ENCODE measurements around the gene TLDC2. TPM values are rescaled to one million over a fixed set of nuclear protein-coding genes. Genes with fewer than 3 reads are reported as not detected.

Gene TLDC2
- total and polyA plus RNA-seq, 2 of the 8 experiments (the other 6 are each of a cell fraction or from before 2014, with no cell fraction given) = 0.29 to 0.34 TPM

- H3K4me3 ChIP-seq (ENCODE audit: extremely low read depth in 1 of 4, insufficient read depth in 2 of 4, low read depth in 3 of 4, low read length in 4 of 4) = no peak overlapping the region
- DNase-seq (ENCODE audit: low read depth in 1 of 2, low spot score in 2 of 2) (no peak), FAIRE-seq (no peak)
- H4K20me1 ChIP-seq (replicated peaks in 1 of 2; ENCODE audit: control insufficient read depth in 1 of 2, insufficient read depth in 2 of 2, low read length in 2 of 2) = no peaks in the 10 kb centered on the region
- no peak overlapping the region for H3K56ac ChIP-seq (replicated peaks; ENCODE audit: insufficient read length, low read depth, low read length)
- H3K9me3 ChIP-seq (ENCODE audit: insufficient read depth in 2 of 2, low read depth in 1 of 2, low read length in 1 of 2) = no peaks in the 10 kb centered on the region
- no peak overlapping the region for H4K8ac ChIP-seq (ENCODE audit: extremely low read depth, insufficient read depth, low read length)
- H3K23ac ChIP-seq (ENCODE audit: insufficient read length) = no peak overlapping the region
- H3K27me3 ChIP-seq (replicated peaks in 1 of 4; ENCODE audit: control insufficient read depth in 3 of 4, extremely low read depth in 1 of 4, insufficient read depth in 3 of 4, low read length in 3 of 4) = no peaks in the 10 kb centered on the region
- ChIA-PET POLR2A (ENCODE audit: partially characterized antibody) (no interaction called here), CTCF (ENCODE audit: partially characterized antibody) (interaction anchor here (0.6 to 3.3 kb wide), 17 partner anchors 10 to 219 kb away, joined by 3 to 15 read pairs (median 4); no protein-coding TSS in a partner anchor)
- H3K4me2 ChIP-seq (ENCODE audit: insufficient read depth in 1 of 2, low read depth in 2 of 2, low read length in 2 of 2) = no peak overlapping the region
- H2AK5ac ChIP-seq (ENCODE audit: low read depth, low read length) = no peak overlapping the region
- H2BK5ac ChIP-seq (ENCODE audit: low read depth, low read length) = no peak overlapping the region
- H3K18ac ChIP-seq (ENCODE audit: extremely low read depth, low read length) = no peak overlapping the region
- peaks cover 0 to 30% (median 1%) of the 10 kb centered on the region in 4 experiments; a peak in 5 of 8 replicates for H3K36me3 ChIP-seq (ENCODE audit: control insufficient read depth in 2 of 4, insufficient read depth in 4 of 4, low read length in 3 of 4)
- H2BK120ac ChIP-seq (replicated peaks; ENCODE audit: low read depth, low read length) = no peak overlapping the region
- no peak overlapping the region for H2AFZ ChIP-seq (ENCODE audit: low read length)
- H3K27ac ChIP-seq (ENCODE audit: low read depth, low read length) = no peak overlapping the region
- 85% methylated on average over 8 of the region's 8 CpGs; no CpG with 5 or more reads in 1 of the 2 experiments for WGBS, 2 experiments (ENCODE audit: extremely low coverage in 1 of 2, insufficient coverage in 1 of 2, insufficient read length in 1 of 2, insufficient replicate concordance in 2 of 2, low coverage in 1 of 2, low lambda C conversion rate in 2 of 2, missing lambda C conversion rate in 1 of 2)
- H2BK12ac ChIP-seq (ENCODE audit: low read depth, low read length) = no peak overlapping the region
- no peaks in the 10 kb centered on the region for H3K79me1 ChIP-seq (ENCODE audit: low read depth, low read length)
- no peaks in the 10 kb centered on the region for H3K23me2 ChIP-seq (ENCODE audit: low read depth, low read length)
- H4K5ac ChIP-seq (ENCODE audit: insufficient read length, low read depth, low read length) = no peak overlapping the region
- no peak overlapping the region for H3K9ac ChIP-seq (replicated peaks in 1 of 4; ENCODE audit: extremely low read depth in 1 of 4, low read depth in 3 of 4, low read length in 3 of 4)
- no peaks in the 10 kb centered on the region for H3K4me1 ChIP-seq (replicated peaks in 1 of 4; ENCODE audit: control insufficient read depth in 3 of 4, insufficient read depth in 4 of 4, low read length in 3 of 4)
- H3K79me2 ChIP-seq (ENCODE audit: control insufficient read depth in 1 of 2, insufficient read depth in 2 of 2, low read length in 2 of 2) = no peaks in the 10 kb centered on the region
- no peak overlapping the region for H2BK15ac ChIP-seq (ENCODE audit: low read length)
- H2BK20ac ChIP-seq (ENCODE audit: low read length) = no peak overlapping the region
- H3K4ac ChIP-seq (replicated peaks; ENCODE audit: insufficient read length, low read depth, low read length) = no peak overlapping the region
- no peak overlapping the region for H4K91ac ChIP-seq (replicated peaks; ENCODE audit: insufficient read length, low read length)
- no peak overlapping the region for H3K14ac ChIP-seq (ENCODE audit: insufficient read length)
- TF ChIP-seq JUND (IDR thresholded peaks at IDR 0.05; ENCODE audit: low read length) (no peak), POLR2A (IDR thresholded peaks at IDR 0.05; ENCODE audit: control extremely low read depth in 1 of 2, low read depth in 2 of 2, low read length in 2 of 2) (no peak), HDAC2 (IDR thresholded peaks at IDR 0.05; ENCODE audit: borderline replicate concordance in 1 of 2, low read depth in 2 of 2, low read length in 2 of 2) (no peak), SUZ12 (IDR thresholded peaks at IDR 0.05; ENCODE audit: low read length) (no peak), ASH2L (IDR thresholded peaks at IDR 0.05; ENCODE audit: low read length) (no peak), CEBPB (IDR thresholded peaks at IDR 0.05; ENCODE audit: low read depth, low read length) (no peak), TCF12 (IDR thresholded peaks at IDR 0.05; ENCODE audit: low read depth, low read length) (no peak), SAP30 (IDR thresholded peaks at IDR 0.05; ENCODE audit: insufficient read depth, insufficient replicate concordance, low read length) (no peak), CBX8 (IDR thresholded peaks at IDR 0.05; ENCODE audit: borderline replicate concordance, low read depth, low read length) (no peak), YY1 (IDR thresholded peaks at IDR 0.05; ENCODE audit: low read depth, low read length) (no peak), RXRA (IDR thresholded peaks at IDR 0.05; ENCODE audit: insufficient read depth, low read depth, low read length) (no peak), TBP (IDR thresholded peaks at IDR 0.05; ENCODE audit: low read depth, low read length) (no peak), JUN (IDR thresholded peaks at IDR 0.05; ENCODE audit: low read depth, low read length) (no peak), ZNF274 (IDR thresholded peaks at IDR 0.05; ENCODE audit: borderline replicate concordance, extremely low read depth, low read length) (no peak)
- TF ChIP-seq, protein P1, sequence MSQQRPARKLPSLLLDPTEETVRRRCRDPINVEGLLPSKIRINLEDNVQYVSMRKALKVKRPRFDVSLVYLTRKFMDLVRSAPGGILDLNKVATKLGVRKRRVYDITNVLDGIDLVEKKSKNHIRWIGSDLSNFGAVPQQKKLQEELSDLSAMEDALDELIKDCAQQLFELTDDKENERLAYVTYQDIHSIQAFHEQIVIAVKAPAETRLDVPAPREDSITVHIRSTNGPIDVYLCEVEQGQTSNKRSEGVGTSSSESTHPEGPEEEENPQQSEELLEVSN (IDR thresholded peaks at IDR 0.05) = no peak
Measured at GRCh38 chr20:36920334-36920730, 44.4 kb downstream of the TLDC2 start.

Measured in H1 (cell line).